ENCODE results near the gene ZNF653. TPM values are rescaled to one million over a fixed set of nuclear protein-coding genes. Genes with fewer than 3 reads are reported as not detected.
A peak's percentile ranks its signal among the peaks of the same experiment; 100 is the strongest.

The ZNF653 gene
- total and polyA plus RNA-seq, 9 of the 15 experiments (the other 6 are each of a cell fraction or from before 2014, with no cell fraction given): 1.6 to 8.0 (median 4.2) TPM; not detected in 2

DNA sequence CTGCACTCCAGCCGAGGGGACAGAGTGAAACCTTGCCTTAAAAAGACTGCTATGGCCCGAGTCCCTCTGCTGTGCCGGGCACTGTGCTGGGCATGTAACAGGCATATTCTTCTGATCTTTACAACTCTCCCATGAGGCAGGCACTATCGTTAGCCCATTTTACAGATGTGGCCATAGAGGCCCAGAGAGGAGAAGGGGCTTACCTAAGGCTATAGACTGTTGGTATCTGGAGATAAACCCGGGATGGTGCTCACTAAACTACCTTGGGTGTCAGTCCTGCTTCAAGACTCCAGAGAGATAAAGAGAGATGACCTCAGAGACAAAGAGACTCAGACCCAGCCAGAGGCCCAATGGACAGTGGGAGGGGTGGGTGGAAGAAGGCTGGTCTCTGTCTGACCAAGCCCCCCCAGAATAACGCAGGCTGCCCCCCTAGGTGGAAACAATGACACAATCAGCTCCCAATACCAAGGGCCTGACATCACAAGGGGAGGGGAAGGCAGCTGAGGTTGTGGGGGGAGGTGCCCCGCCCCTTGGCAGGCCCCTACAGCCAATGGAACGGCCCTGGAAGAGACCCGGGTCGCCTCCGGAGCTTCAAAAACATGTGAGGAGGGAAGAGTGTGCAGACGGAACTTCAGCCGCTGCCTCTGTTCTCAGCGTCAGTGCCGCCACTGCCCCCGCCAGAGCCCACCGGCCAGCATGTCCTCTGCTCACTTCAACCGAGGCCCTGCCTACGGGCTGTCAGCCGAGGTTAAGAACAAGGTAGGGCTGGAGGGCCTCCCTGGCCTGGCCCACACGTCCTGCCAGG lies 32.8 kb upstream of the ZNF653 start, which contains the start of gene CNN1 (continued):
- TF ChIP-seq, protein P1, sequence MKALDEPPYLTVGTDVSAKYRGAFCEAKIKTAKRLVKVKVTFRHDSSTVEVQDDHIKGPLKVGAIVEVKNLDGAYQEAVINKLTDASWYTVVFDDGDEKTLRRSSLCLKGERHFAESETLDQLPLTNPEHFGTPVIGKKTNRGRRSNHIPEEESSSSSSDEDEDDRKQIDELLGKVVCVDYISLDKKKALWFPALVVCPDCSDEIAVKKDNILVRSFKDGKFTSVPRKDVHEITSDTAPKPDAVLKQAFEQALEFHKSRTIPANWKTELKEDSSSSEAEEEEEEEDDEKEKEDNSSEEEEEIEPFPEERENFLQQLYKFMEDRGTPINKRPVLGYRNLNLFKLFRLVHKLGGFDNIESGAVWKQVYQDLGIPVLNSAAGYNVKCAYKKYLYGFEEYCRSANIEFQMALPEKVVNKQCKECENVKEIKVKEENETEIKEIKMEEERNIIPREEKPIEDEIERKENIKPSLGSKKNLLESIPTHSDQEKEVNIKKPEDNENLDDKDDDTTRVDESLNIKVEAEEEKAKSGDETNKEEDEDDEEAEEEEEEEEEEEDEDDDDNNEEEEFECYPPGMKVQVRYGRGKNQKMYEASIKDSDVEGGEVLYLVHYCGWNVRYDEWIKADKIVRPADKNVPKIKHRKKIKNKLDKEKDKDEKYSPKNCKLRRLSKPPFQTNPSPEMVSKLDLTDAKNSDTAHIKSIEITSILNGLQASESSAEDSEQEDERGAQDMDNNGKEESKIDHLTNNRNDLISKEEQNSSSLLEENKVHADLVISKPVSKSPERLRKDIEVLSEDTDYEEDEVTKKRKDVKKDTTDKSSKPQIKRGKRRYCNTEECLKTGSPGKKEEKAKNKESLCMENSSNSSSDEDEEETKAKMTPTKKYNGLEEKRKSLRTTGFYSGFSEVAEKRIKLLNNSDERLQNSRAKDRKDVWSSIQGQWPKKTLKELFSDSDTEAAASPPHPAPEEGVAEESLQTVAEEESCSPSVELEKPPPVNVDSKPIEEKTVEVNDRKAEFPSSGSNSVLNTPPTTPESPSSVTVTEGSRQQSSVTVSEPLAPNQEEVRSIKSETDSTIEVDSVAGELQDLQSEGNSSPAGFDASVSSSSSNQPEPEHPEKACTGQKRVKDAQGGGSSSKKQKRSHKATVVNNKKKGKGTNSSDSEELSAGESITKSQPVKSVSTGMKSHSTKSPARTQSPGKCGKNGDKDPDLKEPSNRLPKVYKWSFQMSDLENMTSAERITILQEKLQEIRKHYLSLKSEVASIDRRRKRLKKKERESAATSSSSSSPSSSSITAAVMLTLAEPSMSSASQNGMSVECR (CRISPR knock-in tag; IDR thresholded peaks at IDR 0.05): 0 out of 2 replicates have a peak, but pooled peaks have one; percentile 25
- TF ChIP-seq POLR2A (conservative IDR thresholded peaks at IDR 0.05) (peak; percentile 53), CREM (IDR thresholded peaks at IDR 0.05; ENCODE audit: low read depth) (peak; percentile 53), MBD2 (IDR thresholded peaks at IDR 0.05; ENCODE audit: borderline replicate concordance, low read depth) (0 out of 2 replicates have a peak, but pooled peaks have one; percentile 12), ATF7 (IDR thresholded peaks at IDR 0.05) (peak; percentile 94), FOXJ2 (tag; IDR thresholded peaks at IDR 0.05) (no peak), ZNF121 (CRISPR knock-in tag; conservative IDR thresholded peaks at IDR 0.05) (0 out of 2 replicates have a peak, but pooled peaks have one; percentile 16), ATF1 (CRISPR knock-in tag; IDR thresholded peaks at IDR 0.05) (no peak), ATF1 (tag; IDR thresholded peaks at IDR 0.05) (peak; percentile 77), GABPB1 (CRISPR knock-in tag; IDR thresholded peaks at IDR 0.05) (peak; percentile 34; the same call in 1 of the 2 replicates)
- TF ChIP-seq, protein P2, sequence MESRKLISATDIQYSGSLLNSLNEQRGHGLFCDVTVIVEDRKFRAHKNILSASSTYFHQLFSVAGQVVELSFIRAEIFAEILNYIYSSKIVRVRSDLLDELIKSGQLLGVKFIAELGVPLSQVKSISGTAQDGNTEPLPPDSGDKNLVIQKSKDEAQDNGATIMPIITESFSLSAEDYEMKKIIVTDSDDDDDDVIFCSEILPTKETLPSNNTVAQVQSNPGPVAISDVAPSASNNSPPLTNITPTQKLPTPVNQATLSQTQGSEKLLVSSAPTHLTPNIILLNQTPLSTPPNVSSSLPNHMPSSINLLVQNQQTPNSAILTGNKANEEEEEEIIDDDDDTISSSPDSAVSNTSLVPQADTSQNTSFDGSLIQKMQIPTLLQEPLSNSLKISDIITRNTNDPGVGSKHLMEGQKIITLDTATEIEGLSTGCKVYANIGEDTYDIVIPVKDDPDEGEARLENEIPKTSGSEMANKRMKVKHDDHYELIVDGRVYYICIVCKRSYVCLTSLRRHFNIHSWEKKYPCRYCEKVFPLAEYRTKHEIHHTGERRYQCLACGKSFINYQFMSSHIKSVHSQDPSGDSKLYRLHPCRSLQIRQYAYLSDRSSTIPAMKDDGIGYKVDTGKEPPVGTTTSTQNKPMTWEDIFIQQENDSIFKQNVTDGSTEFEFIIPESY (CRISPR knock-in tag; IDR thresholded peaks at IDR 0.05): no peak

All from K562 (cell line).